HG03135 (cell line): ENCODE results near the gene DIP2B.
"Not testable (repeated sequence)": the region's sequence is repeated elsewhere in the genome, so short reads cannot be mapped to it uniquely, and the experiment has no call there.

Experiments used
- ATAC-seq: cut with Tn5 transposase; IDR thresholded peaks from one replicate; pipeline ENCODE4 v1.9.1; 2021; ENCODE audit warnings: mild to moderate bottlenecking, moderate library complexity; ENCODE audit not compliant: unreplicated experiment

Gene DIP2B

GRCh38 chr12:50753232-50753769, 248.5 kb downstream of the DIP2B start:
- no peak for ATAC-seq

- ATAC-seq: peak; percentile 68
Observed at GRCh38 chr12:50763639-50764285, 259.0 kb downstream of the DIP2B start, which contains the start of gene ATF1. Gene ATF1, plus strand, starts transcription at chr12:50764101. Its CDS starts 16,045 bp downstream, at chr12:50780146.

GRCh38 chr12:50764286-50765094, 259.7 kb downstream of the DIP2B start:
- peak; percentile 36 for ATAC-seq

- peak; percentile 3 for ATAC-seq
Observed at GRCh38 chr12:50765095-50765911, 260.5 kb downstream of the DIP2B start.

GRCh38 chr12:50768391-50768790, 263.6 kb downstream of the DIP2B start:
- no peak for ATAC-seq

- ATAC-seq: not testable (repeated sequence)
Observed at GRCh38 chr12:50768813-50769212, 264.0 kb downstream of the DIP2B start.

GRCh38 chr12:50771409-50771808, 266.6 kb downstream of the DIP2B start:
- ATAC-seq: no peak

GRCh38 chr12:50772470-50772869, 267.7 kb downstream of the DIP2B start:
- ATAC-seq: no peak

GRCh38 chr12:50772877-50773276, 268.1 kb downstream of the DIP2B start:
- no peak for ATAC-seq

GRCh38 chr12:50775251-50775650, 270.5 kb downstream of the DIP2B start:
- no peak for ATAC-seq

- ATAC-seq: no peak
Observed at GRCh38 chr12:50776749-50777728, 272.3 kb downstream of the DIP2B start.

- ATAC-seq: no peak
Observed at GRCh38 chr12:50778663-50779590, 274.1 kb downstream of the DIP2B start.

- ATAC-seq: no peak
Observed at GRCh38 chr12:50780013-50780412, 275.2 kb downstream of the DIP2B start.

- no peak for ATAC-seq
Observed at GRCh38 chr12:50784501-50784900, 279.7 kb downstream of the DIP2B start.

GRCh38 chr12:50785406-50786001, 280.7 kb downstream of the DIP2B start:
- ATAC-seq: no peak

GRCh38 chr12:50786498-50787231, 281.9 kb downstream of the DIP2B start:
- no peak for ATAC-seq

GRCh38 chr12:50787618-50788017, 282.8 kb downstream of the DIP2B start:
- ATAC-seq: no peak

- ATAC-seq: no peak
Observed at GRCh38 chr12:50788561-50788960, 283.8 kb downstream of the DIP2B start.
